A549 (cell line): ENCODE measurements around the gene HS3ST6. TPM values are rescaled to one million over a fixed set of nuclear protein-coding genes. Genes with fewer than 3 reads are reported as not detected.

ENCODE experiments used
- ATAC-seq, 2 experiments: fragments of 200-7000 bp in 1 of 2; fragments of >200 bp in 1 of 2; cut with Nextera tagmentation in 1 of 2; cut with Tn5 transposase in 1 of 2; 3 replicates each; pipeline versions ENCODE4 v1.8.0 to v1.9.1; 2018 to 2020; ENCODE audit warnings: mild to moderate bottlenecking in 1 of 2, moderate library complexity in 1 of 2
- CTCF ChIA-PET: fragments of 300-600 bp; sonication (Branson Sonifier 250); formaldehyde crosslinking; extraction: SDS; loops from one replicate; lab custom pipeline; 2021; ENCODE audit warnings: antibody characterized with exemption, inconsistent platforms; lab: Yijun Ruan, JAX
- POLR2A ChIA-PET: fragments of 350-600 bp; formaldehyde crosslinking; extraction: SDS; loops from one replicate; lab custom pipeline; 2021; ENCODE audit warnings: antibody characterized with exemption, inconsistent platforms; lab: Yijun Ruan, JAX
- DNase-seq, 2 experiments: peaks; one replicate each; pipeline versions ENCODE4 v3.0.0 to v3.0.0-alpha.2; 2011 to 2016; ENCODE audit warnings: low read depth in 1 of 2, low spot score in 1 of 2
- FAIRE-seq: peaks from 2 replicates; lab custom pipeline; 2011; peaks lifted over from hg19 to GRCh38; lab: Jason Lieb, UNC
- H3K27ac ChIP-seq, 2 experiments: fragments of >200 bp; sonication (Bioruptor Twin); formaldehyde crosslinking; 3 replicates each; pipeline ENCODE4 v1.5.1; 2016 to 2017
- H3K4me1 ChIP-seq: fragments of >200 bp; sonication (Bioruptor Twin); formaldehyde crosslinking; 3 replicates; pipeline ENCODE4 v1.6.1; 2016
- H3K4me2 ChIP-seq: fragments of >200 bp; sonication (Bioruptor Twin); formaldehyde crosslinking; 3 replicates; pipeline ENCODE4 v1.6.1; 2016
- H3K4me3 ChIP-seq: fragments of >200 bp; sonication (Bioruptor Twin); formaldehyde crosslinking; 3 replicates; pipeline ENCODE4 v1.5.1; 2016
- H3K9me3 ChIP-seq: fragments of >200 bp; sonication (Bioruptor Twin); formaldehyde crosslinking; 3 replicates; pipeline ENCODE4 v1.6.1; 2016
- CHD2 ChIP-seq: fragments of 150-350 bp; IDR thresholded peaks from 2 replicates; pipeline ENCODE4 v1.6.1; 2014; ENCODE audit warnings: low read length; ENCODE audit not compliant: partially characterized antibody
- CHD4 ChIP-seq: fragments of 200-600 bp; sonication (generic); IDR thresholded peaks from 2 replicates; pipeline ENCODE4 v1.6.1; 2016; ENCODE audit warnings: antibody characterized with exemption, mild to moderate bottlenecking, borderline replicate concordance
- EHF ChIP-seq: fragments of 250-450 bp; sonication (Bioruptor Pico); IDR thresholded peaks from 2 replicates; pipeline ENCODE4 v1.5.0; 2020; ENCODE audit warnings: mild to moderate bottlenecking
- EP300 ChIP-seq, 2 experiments: fragments of >200 bp; sonication (Bioruptor Twin); formaldehyde crosslinking; IDR thresholded peaks; 2 replicates in 1 of 2; 3 replicates in 1 of 2; pipeline ENCODE4 v1.6.1; 2016 to 2017
- ESRRA ChIP-seq: fragments of 150-350 bp; IDR thresholded peaks from 2 replicates; pipeline ENCODE4 v1.6.1; 2014; ENCODE audit warnings: mild to moderate bottlenecking, low read length, borderline replicate concordance
- FOSB ChIP-seq: fragments of 250-450 bp; sonication (Bioruptor Pico); IDR thresholded peaks from 2 replicates; pipeline ENCODE4 v1.5.0; 2020; ENCODE audit warnings: mild to moderate bottlenecking, moderate library complexity
- GATA3 ChIP-seq: IDR thresholded peaks from 2 replicates; pipeline ENCODE4 v1.6.1; 2012; ENCODE audit warnings: borderline replicate concordance
- HOXA7 ChIP-seq: fragments of 250-450 bp; sonication (Bioruptor Pico); IDR thresholded peaks from 2 replicates; pipeline ENCODE4 v1.5.0; 2020; ENCODE audit warnings: mild to moderate bottlenecking, moderate library complexity
- HOXB13 ChIP-seq: fragments of 250-450 bp; sonication (Bioruptor Pico); IDR thresholded peaks from 2 replicates; pipeline ENCODE4 v1.5.0; 2020; ENCODE audit warnings: low read depth, mild to moderate bottlenecking, moderate library complexity
- KDM1A ChIP-seq: fragments of 200-600 bp; sonication (generic); IDR thresholded peaks from 2 replicates; pipeline ENCODE4 v1.6.1; 2016; ENCODE audit warnings: low read depth, mild to moderate bottlenecking
- MYC ChIP-seq: IDR thresholded peaks from 2 replicates; pipeline ENCODE4 v1.6.1; 2012; ENCODE audit warnings: mild to moderate bottlenecking, inconsistent platforms, low read length, improper control_type of control experiment, borderline replicate concordance
- NPAS2 ChIP-seq: fragments of 250-450 bp; sonication (Bioruptor Pico); IDR thresholded peaks from 2 replicates; pipeline ENCODE4 v1.8.0; 2022; ENCODE audit warnings: mild to moderate bottlenecking, moderate library complexity, borderline replicate concordance
- PHF8 ChIP-seq: fragments of 200-600 bp; sonication (generic); IDR thresholded peaks from 2 replicates; pipeline ENCODE4 v1.6.1; 2016; ENCODE audit warnings: low read depth, mild to moderate bottlenecking, antibody characterized with exemption, moderate library complexity, borderline replicate concordance
- POLR2A ChIP-seq: IDR thresholded peaks from 2 replicates; pipeline ENCODE4 v1.6.1; 2012; ENCODE audit warnings: mild to moderate bottlenecking, low read length
- POLR2AphosphoS2 ChIP-seq: conservative IDR thresholded peaks from 2 replicates; pipeline ENCODE4 v1.6.1; 2012; ENCODE audit warnings: low read length, improper control_type of control experiment, inconsistent platforms
- RAD21 ChIP-seq, 2 experiments: fragments of >200 bp in 1 of 2; sonication (Bioruptor Twin) in 1 of 2; formaldehyde crosslinking in 1 of 2; IDR thresholded peaks in 1 of 2; conservative IDR thresholded peaks in 1 of 2; 2 replicates in 1 of 2; 3 replicates in 1 of 2; pipeline ENCODE4 v1.6.1; 2012 to 2018; ENCODE audit warnings: inconsistent platforms in 1 of 2
- RARB ChIP-seq: fragments of 250-450 bp; sonication (Bioruptor Pico); IDR thresholded peaks from 2 replicates; pipeline ENCODE4 v1.8.0; 2021; ENCODE audit warnings: mild to moderate bottlenecking, moderate library complexity
- RNF2 ChIP-seq: fragments of 200-600 bp; sonication (generic); IDR thresholded peaks from 2 replicates; pipeline ENCODE4 v1.6.1; 2016; ENCODE audit warnings: low read depth, mild to moderate bottlenecking, antibody characterized with exemption, moderate library complexity, borderline replicate concordance
- ZNF302 ChIP-seq: fragments of 250-450 bp; sonication (Bioruptor Pico); IDR thresholded peaks from 2 replicates; pipeline ENCODE4 v1.9.0; 2021; ENCODE audit warnings: inconsistent platforms, mild to moderate bottlenecking, moderate library complexity
- WGBS: methylation state at CpG from one replicate; pipeline ENCODE4 v1.1.6; 2017; ENCODE audit errors: missing lambda C conversion rate; 5-methylcytosine and 5-hydroxymethylcytosine counted together
- polyA plus RNA-seq, 4 experiments: library from polyadenylated mRNA; depleted of rRNA in 3 of 4; stranded (reverse); fragments of >200 nt; fragmentation: RNase III in 1 of 4; extraction: RNeasy Plus Mini Kit Qiagen cat#74134 plus additional on column Dnase treatment in 1 of 4; gene quantifications; 2 replicates in 3 of 4; 3 replicates in 1 of 4; pipeline ENCODE4 v1.2.3, GENCODE V29; 2011 to 2017

The HS3ST6 gene
- polyA plus RNA-seq, 2 of the 4 experiments (the other 2 are of a cell fraction): 1.5 to 2.0 TPM

- POLR2A ChIA-PET: interaction anchor here (1.3 kb wide), 1 partner anchor 18 kb away, joined by 6 read pairs; the partner anchor contains the start of gene RPS2
- no peaks in the 10 kb centered on the region for H3K9me3 ChIP-seq
- peaks cover 11% of the 10 kb centered on the region for H3K4me1 ChIP-seq
- CTCF ChIA-PET: interaction anchor here (0.8 to 2.5 kb wide), 8 partner anchors 8 to 83 kb away, joined by 3 to 11 read pairs (median 3); partner anchors contain the start of genes NDUFB10 and RPL3L
- WGBS: 92% methylated on average over 19 of the region's 38 CpGs
- H3K27ac ChIP-seq: no peak overlapping the region
- no peak for TF ChIP-seq MYC
- TF ChIP-seq POLR2AphosphoS2: no peak
- TF ChIP-seq ESRRA: no peak
- TF ChIP-seq RNF2: no peak
- no peak for TF ChIP-seq CHD4
- no peak for TF ChIP-seq HOXA7 (CRISPR knock-in tag)
- TF ChIP-seq NPAS2 (CRISPR knock-in tag): no peak
- DNase-seq (no peak), ATAC-seq (no peak), FAIRE-seq (no peak)
- H3K4me3 ChIP-seq: no peak overlapping the region
- no peak overlapping the region for H3K4me2 ChIP-seq
Measured at GRCh38 chr16:1946495-1947368, 28.5 kb upstream of the HS3ST6 start.

GRCh38 chr16:1945559-1946391, 27.6 kb upstream of the HS3ST6 start:
- H3K9me3 ChIP-seq: no peaks in the 10 kb centered on the region
- CTCF ChIA-PET: interaction anchor here (0.8 to 2.5 kb wide), 10 partner anchors 9 to 82 kb away, joined by 3 to 11 read pairs (median 4); partner anchors contain the start of genes NDUFB10 and RPL3L
- peaks cover 19% of the 10 kb centered on the region for H3K4me1 ChIP-seq
- POLR2A ChIA-PET: interaction anchor here (1.3 kb wide), 1 partner anchor 19 kb away, joined by 6 read pairs; the partner anchor contains the start of gene RPS2
- 79% methylated on average over 19 of the region's 19 CpGs for WGBS
- no peak overlapping the region for H3K4me2 ChIP-seq
- no peak for TF ChIP-seq FOSB (CRISPR knock-in tag)
- no peak for TF ChIP-seq POLR2A
- no peak for TF ChIP-seq EP300 (IDR thresholded peaks at IDR 0.05)
- no peak for TF ChIP-seq HOXB13 (CRISPR knock-in tag)
- TF ChIP-seq ZNF302 (CRISPR knock-in tag): no peak
- no peak for TF ChIP-seq GATA3
- TF ChIP-seq KDM1A: no peak
- no peak for TF ChIP-seq EHF (CRISPR knock-in tag)
- no peak for TF ChIP-seq RAD21 (conservative IDR thresholded peaks at IDR 0.05 in 1 of 2, IDR thresholded peaks at IDR 0.05 in 1 of 2)
- no peak for TF ChIP-seq ESRRA
- no peak for TF ChIP-seq RARB
- no peak for TF ChIP-seq MYC
- TF ChIP-seq CHD2: no peak
- TF ChIP-seq, all 56 proteins: peak for 0
- ATAC-seq: no peak
- FAIRE-seq: no peak
- H3K27ac ChIP-seq: no peak overlapping the region
- H3K4me3 ChIP-seq: no peak overlapping the region
- DNase-seq: no peak

GRCh38 chr16:1944612-1945199, 26.5 kb upstream of the HS3ST6 start:
- Histone ChIP-seq H3K4me1 (peaks cover 19% of the 10 kb centered on the region), H3K4me3 (no peak overlapping the region), H3K27ac (no peak overlapping the region), H3K4me2 (no peak overlapping the region), H3K9me3 (no peaks in the 10 kb centered on the region)
- DNase-seq (no peak), ATAC-seq (no peak), FAIRE-seq (no peak)
- 94% methylated on average over 16 of the region's 21 CpGs for WGBS
- POLR2A ChIA-PET: interaction anchor here (0.6 to 1.9 kb wide), 2 partner anchors 16 to 211 kb away, joined by 4 to 9 read pairs; partner anchors contain the start of gene TRAF7
- CTCF ChIA-PET: interaction anchor here (1.7 to 2.3 kb wide), 4 partner anchors 9 to 76 kb away, joined by 3 to 8 read pairs (median 6); partner anchors contain the start of gene RPL3L
- TF ChIP-seq PHF8: no peak
